ENCODE results near the gene MOK.

Gene MOK

GRCh38 chr14:102201353-102201738 lies 103.6 kb downstream of the MOK start:
- Histone ChIP-seq H3K9ac (ENCODE audit: low read length) (no peak overlapping the region), H3K27me3 (ENCODE audit: low read length) (no peaks in the 10 kb centered on the region), H3K4me3 (ENCODE audit: insufficient read depth, low read length, poor library complexity, severe bottlenecking) (no peak overlapping the region), H3K4me2 (ENCODE audit: low read depth, low read length, poor library complexity, severe bottlenecking) (no peak overlapping the region), H3K9me2 (replicated peaks; ENCODE audit: insufficient read depth, low read length) (no peaks in the 10 kb centered on the region), H3K79me2 (ENCODE audit: insufficient read depth, low read length) (peaks cover 17% of the 10 kb centered on the region), H3K36me3 (ENCODE audit: low read length) (no peaks in the 10 kb centered on the region), H3K9me3 (ENCODE audit: insufficient read depth, low read length) (no peaks in the 10 kb centered on the region), H3K27ac (ENCODE audit: low read depth, low read length) (no peak overlapping the region), H2AFZ (ENCODE audit: low read depth, low read length, severe bottlenecking) (no peak overlapping the region), H3F3A (ENCODE audit: insufficient read depth) (no peaks in the 10 kb centered on the region), H4K20me1 (ENCODE audit: low read depth, low read length) (no peaks in the 10 kb centered on the region)
- TF ChIP-seq EZH2phosphoT487 (conservative IDR thresholded peaks at IDR 0.05; ENCODE audit: low read length) (no peak), CTCF (IDR thresholded peaks at IDR 0.05; ENCODE audit: insufficient read depth, low read length, poor library complexity, severe bottlenecking) (no peak)

GRCh38 chr14:102200690-102201352 lies 104.1 kb downstream of the MOK start:
- H3K9me2 ChIP-seq (replicated peaks; ENCODE audit: insufficient read depth, low read length): no peaks in the 10 kb centered on the region
- H4K20me1 ChIP-seq (ENCODE audit: low read depth, low read length): no peaks in the 10 kb centered on the region
- no peak overlapping the region for H3K27ac ChIP-seq (ENCODE audit: low read depth, low read length)
- no peak overlapping the region for H3K9ac ChIP-seq (ENCODE audit: low read length)
- H3K36me3 ChIP-seq (ENCODE audit: low read length): no peaks in the 10 kb centered on the region
- no peak overlapping the region for H3K4me3 ChIP-seq (ENCODE audit: insufficient read depth, low read length, poor library complexity, severe bottlenecking)
- H2AFZ ChIP-seq (ENCODE audit: low read depth, low read length, severe bottlenecking): no peak overlapping the region
- no peak overlapping the region for H3K4me2 ChIP-seq (ENCODE audit: low read depth, low read length, poor library complexity, severe bottlenecking)
- H3F3A ChIP-seq (ENCODE audit: insufficient read depth): no peaks in the 10 kb centered on the region
- TF ChIP-seq EZH2phosphoT487 (conservative IDR thresholded peaks at IDR 0.05; ENCODE audit: low read length) (no peak), CTCF (IDR thresholded peaks at IDR 0.05; ENCODE audit: insufficient read depth, low read length, poor library complexity, severe bottlenecking) (no peak)
- H3K9me3 ChIP-seq (ENCODE audit: insufficient read depth, low read length): no peaks in the 10 kb centered on the region
- no peaks in the 10 kb centered on the region for H3K27me3 ChIP-seq (ENCODE audit: low read length)
- peaks cover 19% of the 10 kb centered on the region for H3K79me2 ChIP-seq (ENCODE audit: insufficient read depth, low read length)

GRCh38 chr14:102197317-102197853 lies 107.6 kb downstream of the MOK start:
- no peaks in the 10 kb centered on the region for H4K20me1 ChIP-seq (ENCODE audit: low read depth, low read length)
- no peak overlapping the region for H3K27ac ChIP-seq (ENCODE audit: low read depth, low read length)
- no peak for TF ChIP-seq EZH2phosphoT487 (conservative IDR thresholded peaks at IDR 0.05; ENCODE audit: low read length)
- no peak overlapping the region for H3K9ac ChIP-seq (ENCODE audit: low read length)
- H3K9me2 ChIP-seq (replicated peaks; ENCODE audit: insufficient read depth, low read length): no peaks in the 10 kb centered on the region
- no peak overlapping the region for H3K4me3 ChIP-seq (ENCODE audit: insufficient read depth, low read length, poor library complexity, severe bottlenecking)
- H3K79me2 ChIP-seq (ENCODE audit: insufficient read depth, low read length): peaks cover 37% of the 10 kb centered on the region
- peaks cover 5% of the 10 kb centered on the region; the same call in 1 of the 2 replicates for H3K36me3 ChIP-seq (ENCODE audit: low read length)
- peaks cover 3% of the 10 kb centered on the region; the same call in 1 of the 2 replicates for H3F3A ChIP-seq (ENCODE audit: insufficient read depth)
- no peak overlapping the region for H2AFZ ChIP-seq (ENCODE audit: low read depth, low read length, severe bottlenecking)
- H3K4me2 ChIP-seq (ENCODE audit: low read depth, low read length, poor library complexity, severe bottlenecking): no peak overlapping the region
- H3K27me3 ChIP-seq (ENCODE audit: low read length): no peaks in the 10 kb centered on the region
- H3K9me3 ChIP-seq (ENCODE audit: insufficient read depth, low read length): no peaks in the 10 kb centered on the region

GRCh38 chr14:102196902-102197230 lies 108.1 kb downstream of the MOK start:
- no peaks in the 10 kb centered on the region for H3K9me3 ChIP-seq (ENCODE audit: insufficient read depth, low read length)
- no peak overlapping the region for H3K4me3 ChIP-seq (ENCODE audit: insufficient read depth, low read length, poor library complexity, severe bottlenecking)
- peaks cover 3% of the 10 kb centered on the region; the same call in 1 of the 2 replicates for H3F3A ChIP-seq (ENCODE audit: insufficient read depth)
- H3K27me3 ChIP-seq (ENCODE audit: low read length): no peaks in the 10 kb centered on the region
- no peaks in the 10 kb centered on the region for H3K9me2 ChIP-seq (replicated peaks; ENCODE audit: insufficient read depth, low read length)
- H4K20me1 ChIP-seq (ENCODE audit: low read depth, low read length): no peaks in the 10 kb centered on the region
- no peak overlapping the region for H3K9ac ChIP-seq (ENCODE audit: low read length)
- TF ChIP-seq CTCF (IDR thresholded peaks at IDR 0.05; ENCODE audit: insufficient read depth, low read length, poor library complexity, severe bottlenecking) (no peak), EZH2phosphoT487 (conservative IDR thresholded peaks at IDR 0.05; ENCODE audit: low read length) (no peak)
- no peak overlapping the region for H2AFZ ChIP-seq (ENCODE audit: low read depth, low read length, severe bottlenecking)
- H3K79me2 ChIP-seq (ENCODE audit: insufficient read depth, low read length): peaks cover 35% of the 10 kb centered on the region
- H3K4me2 ChIP-seq (ENCODE audit: low read depth, low read length, poor library complexity, severe bottlenecking): no peak overlapping the region
- no peak overlapping the region for H3K27ac ChIP-seq (ENCODE audit: low read depth, low read length)
- peaks cover 5% of the 10 kb centered on the region; the same call in 1 of the 2 replicates for H3K36me3 ChIP-seq (ENCODE audit: low read length)

Measured in SU-DHL-6 (cell line).